Neural progenitor cell (in vitro differentiated cells): ENCODE measurements around the gene SLC35A2.

Experiments
- CTCF ChIP-seq: fragments of 200-600 bp; sonication (generic); IDR thresholded peaks from 2 replicates; pipeline ENCODE4 v1.5.1; 2017; ENCODE audit warnings: antibody characterized with exemption, mild to moderate bottlenecking
- EZH2 ChIP-seq: fragments of 200-600 bp; sonication (generic); IDR thresholded peaks from 2 replicates; pipeline ENCODE4 v1.6.1; 2017; ENCODE audit warnings: antibody characterized with exemption, mild to moderate bottlenecking, moderate library complexity

GRCh38 chrX:48909703-48910294 is 1.6 kb downstream of the SLC35A2 start:
- TF ChIP-seq CTCF, result no peak
- no peak for TF ChIP-seq EZH2
